H1 (cell line): Measurements from ENCODE around the gene TOMM40. TPM values are rescaled to one million over a fixed set of nuclear protein-coding genes. Genes with fewer than 3 reads are reported as not detected.

Experiments
- CTBP2 ChIP-seq: IDR thresholded peaks from 2 replicates; pipeline ENCODE4 v1.7.0; 2011; ENCODE audit warnings: borderline replicate concordance, mild to moderate bottlenecking, moderate library complexity, mixed read lengths, low read length; ENCODE audit not compliant: insufficient read depth, insufficient read length
- KDM1A ChIP-seq: fragments of 200-600, 300-600 bp; sonication (generic); IDR thresholded peaks from 2 replicates; pipeline ENCODE4 v1.7.1; 2016; ENCODE audit warnings: mild to moderate bottlenecking, low read length, borderline replicate concordance
- polyA plus RNA-seq, 7 experiments: library from polyadenylated mRNA; depleted of rRNA in 3 of 7; stranded (reverse) in 5 of 7; unstranded in 2 of 7; fragments of >200 nt in 5 of 7; fragments of 200-250 nt in 2 of 7; gene quantifications; 1 replicate in 5 of 7; 2 replicates in 1 of 7; 4 replicates in 1 of 7; pipeline versions ENCODE4 v1.2.1 to v1.2.3, GENCODE V29; 2011 to 2013; ENCODE audit warnings: missing spikeins in 2 of 7, mixed read lengths in 2 of 7
- total RNA-seq: library from RNA; stranded (reverse); fragmentation: NEBNext Ultra II Directional; extraction: Animal tissue kit (Norgen Biotek cat#: 25700); gene quantifications from 2 replicates; pipeline ENCODE4 v1.2.1, GENCODE V29; 2021

TOMM40 gene
- total and polyA plus RNA-seq, 2 of the 8 experiments (the other 6 are each of a cell fraction or from before 2014, with no cell fraction given): 154 to 179 TPM

DNA sequence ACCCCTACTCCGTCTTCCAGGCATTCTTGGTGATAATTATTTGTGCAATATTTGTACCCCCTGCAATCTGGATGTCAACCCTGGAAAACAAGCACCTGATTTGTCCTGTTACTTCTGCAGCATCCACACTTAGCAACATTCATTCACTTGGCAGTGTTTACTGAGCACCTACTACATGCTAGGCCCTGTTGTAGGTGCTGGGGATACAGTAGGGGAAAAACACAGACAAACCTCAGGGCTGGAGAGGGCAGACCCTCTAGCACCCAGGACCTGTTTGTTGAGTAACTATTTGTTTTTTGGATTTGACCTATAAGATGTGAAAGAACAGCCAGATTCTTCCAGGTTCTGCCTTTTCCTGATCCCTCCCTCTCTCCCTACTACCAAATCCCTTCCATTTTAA lies 35.4 kb upstream of the TOMM40 start (continued):
- TF ChIP-seq CTBP2: no peak
- no peak for TF ChIP-seq KDM1A
- TF ChIP-seq, all 59 proteins: peak for 0
